DND-41 (cell line): Measurements from ENCODE around the gene SLC25A43.
"Not testable (repeated sequence)": the region's sequence is repeated elsewhere in the genome, so short reads cannot be mapped to it uniquely, and the experiment has no call there.

ENCODE experiments used
- ATAC-seq: fragments of 200-7000 bp; cut with Tn5 transposase; 3 replicates; pipeline ENCODE4 v1.9.1; 2021; ENCODE audit warnings: low read depth; ENCODE audit not compliant: insufficient read depth
- DNase-seq: peaks from one replicate; pipeline ENCODE4 v3.0.0-alpha.2; 2020
- H2AFZ ChIP-seq: 2 replicates; pipeline ENCODE4 v1.6.0; 2012; ENCODE audit warnings: low read depth, low read length
- H3K27ac ChIP-seq: 2 replicates; pipeline ENCODE4 v1.5.1; 2012; ENCODE audit warnings: low read length, inconsistent platforms
- H3K27me3 ChIP-seq: fragments of 200-600 bp; sonication (generic); 2 replicates; pipeline ENCODE4 v1.6.0; 2012; ENCODE audit warnings: low read length, mild to moderate bottlenecking, inconsistent platforms; ENCODE audit not compliant: insufficient read depth, poor library complexity
- H3K36me3 ChIP-seq: 2 replicates; pipeline ENCODE4 v1.5.1; 2012; ENCODE audit warnings: low read length, inconsistent platforms; ENCODE audit not compliant: insufficient read depth
- H3K4me1 ChIP-seq: 2 replicates; pipeline ENCODE4 v1.5.1; 2012; ENCODE audit warnings: mild to moderate bottlenecking, low read length; ENCODE audit not compliant: insufficient read depth
- H3K4me2 ChIP-seq: 2 replicates; pipeline ENCODE4 v1.6.0; 2012; ENCODE audit warnings: mild to moderate bottlenecking, moderate library complexity, low read length, inconsistent platforms; ENCODE audit not compliant: insufficient read depth
- H3K4me3 ChIP-seq, 2 experiments: fragments of 200-600 bp in 1 of 2; shearing (Covaris generic) in 1 of 2; 2 replicates each; pipeline ENCODE4 v1.5.1; 2012 to 2016; ENCODE audit warnings: inconsistent platforms in 2 of 2, low read length in 2 of 2, mild to moderate bottlenecking in 2 of 2, low read depth in 1 of 2, moderate library complexity in 1 of 2
- H3K79me2 ChIP-seq: 2 replicates; pipeline ENCODE4 v1.6.0; 2012; ENCODE audit warnings: low read length, inconsistent platforms; ENCODE audit not compliant: insufficient read depth
- H3K9ac ChIP-seq: 2 replicates; pipeline ENCODE4 v1.6.0; 2012; ENCODE audit warnings: low read depth, mild to moderate bottlenecking, inconsistent platforms, low read length, moderate library complexity
- H3K9me3 ChIP-seq: 2 replicates; pipeline ENCODE4 v1.5.1; 2012; ENCODE audit warnings: low read length, moderate library complexity, mild to moderate bottlenecking, inconsistent platforms; ENCODE audit not compliant: insufficient read depth, severe bottlenecking
- H4K20me1 ChIP-seq: 2 replicates; pipeline ENCODE4 v1.6.0; 2012; ENCODE audit warnings: low read length; ENCODE audit not compliant: insufficient read depth
- EZH2 ChIP-seq: IDR thresholded peaks from 3 replicates; pipeline ENCODE4 v1.6.1; 2012; ENCODE audit warnings: borderline replicate concordance, low read depth, mild to moderate bottlenecking, moderate library complexity, low read length, inconsistent platforms; ENCODE audit not compliant: severe bottlenecking
- TF ChIP-seq, protein P1 (sequence below): IDR thresholded peaks from 2 replicates; pipeline ENCODE4 v1.5.1; 2012; ENCODE audit warnings: borderline replicate concordance, low read length, moderate library complexity, mild to moderate bottlenecking; ENCODE audit not compliant: poor library complexity, severe bottlenecking; ENCODE audit errors: extremely low read depth

SLC25A43 gene

DNA sequence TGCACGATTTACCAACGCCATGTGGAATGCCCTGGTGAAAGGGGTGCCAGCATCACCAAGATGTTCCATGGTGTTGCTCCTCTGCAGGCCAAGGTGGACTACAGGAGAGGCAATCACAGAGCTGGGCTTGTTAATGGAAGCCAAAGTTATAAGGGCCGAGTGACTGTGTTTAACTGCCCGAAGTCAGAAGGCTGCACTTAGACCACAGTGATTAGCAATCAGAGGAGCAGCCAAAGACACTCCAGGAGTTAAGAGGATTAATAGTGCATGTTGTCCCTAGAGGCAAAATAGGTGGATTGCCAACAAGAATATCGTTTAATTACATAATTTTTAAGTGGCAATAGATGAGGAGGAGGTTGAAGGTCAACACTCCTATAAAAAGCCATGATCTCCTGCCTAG is 22.8 kb upstream of the SLC25A43 start:
- Histone ChIP-seq H3K4me1 (no peaks in the 10 kb centered on the region), H3K36me3 (no peaks in the 10 kb centered on the region), H3K27me3 (no peaks in the 10 kb centered on the region), H3K9me3 (no peaks in the 10 kb centered on the region), H3K9ac (no peak overlapping the region), H2AFZ (no peak overlapping the region), H3K4me2 (no peak overlapping the region), H3K79me2 (no peaks in the 10 kb centered on the region), H3K27ac (no peak overlapping the region), H3K4me3 (no peak overlapping the region), H4K20me1 (no peaks in the 10 kb centered on the region)
- ATAC-seq (no peak), DNase-seq (no peak)
- no peak for TF ChIP-seq EZH2
- TF ChIP-seq, protein P1, sequence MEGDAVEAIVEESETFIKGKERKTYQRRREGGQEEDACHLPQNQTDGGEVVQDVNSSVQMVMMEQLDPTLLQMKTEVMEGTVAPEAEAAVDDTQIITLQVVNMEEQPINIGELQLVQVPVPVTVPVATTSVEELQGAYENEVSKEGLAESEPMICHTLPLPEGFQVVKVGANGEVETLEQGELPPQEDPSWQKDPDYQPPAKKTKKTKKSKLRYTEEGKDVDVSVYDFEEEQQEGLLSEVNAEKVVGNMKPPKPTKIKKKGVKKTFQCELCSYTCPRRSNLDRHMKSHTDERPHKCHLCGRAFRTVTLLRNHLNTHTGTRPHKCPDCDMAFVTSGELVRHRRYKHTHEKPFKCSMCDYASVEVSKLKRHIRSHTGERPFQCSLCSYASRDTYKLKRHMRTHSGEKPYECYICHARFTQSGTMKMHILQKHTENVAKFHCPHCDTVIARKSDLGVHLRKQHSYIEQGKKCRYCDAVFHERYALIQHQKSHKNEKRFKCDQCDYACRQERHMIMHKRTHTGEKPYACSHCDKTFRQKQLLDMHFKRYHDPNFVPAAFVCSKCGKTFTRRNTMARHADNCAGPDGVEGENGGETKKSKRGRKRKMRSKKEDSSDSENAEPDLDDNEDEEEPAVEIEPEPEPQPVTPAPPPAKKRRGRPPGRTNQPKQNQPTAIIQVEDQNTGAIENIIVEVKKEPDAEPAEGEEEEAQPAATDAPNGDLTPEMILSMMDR, result no peak

GRCh38 chrX:119381349-119381944 is 17.7 kb upstream of the SLC25A43 start:
- TF ChIP-seq, protein P1, result no peak
- no peak for TF ChIP-seq EZH2
- no peaks in the 10 kb centered on the region for H3K79me2 ChIP-seq
- H4K20me1 ChIP-seq, result no peaks in the 10 kb centered on the region
- no peak overlapping the region for H3K4me2 ChIP-seq
- no peaks in the 10 kb centered on the region for H3K27me3 ChIP-seq
- no peak overlapping the region for H3K4me3 ChIP-seq
- H3K9ac ChIP-seq, result no peak overlapping the region
- no peaks in the 10 kb centered on the region for H3K4me1 ChIP-seq
- ATAC-seq (no peak), DNase-seq (no peak)
- H3K27ac ChIP-seq, result no peak overlapping the region
- no peaks in the 10 kb centered on the region for H3K36me3 ChIP-seq
- H2AFZ ChIP-seq, result no peak overlapping the region
- no peaks in the 10 kb centered on the region for H3K9me3 ChIP-seq

GRCh38 chrX:119382606-119383005 is 16.5 kb upstream of the SLC25A43 start:
- no peaks in the 10 kb centered on the region for H3K9me3 ChIP-seq
- H3K9ac ChIP-seq, result no peak overlapping the region
- TF ChIP-seq, protein P1, result no peak
- no peak for TF ChIP-seq EZH2
- H2AFZ ChIP-seq, result no peak overlapping the region
- no peak for ATAC-seq
- H3K27me3 ChIP-seq, result no peaks in the 10 kb centered on the region
- H3K4me3 ChIP-seq, result no peak overlapping the region
- no peaks in the 10 kb centered on the region for H4K20me1 ChIP-seq
- no peaks in the 10 kb centered on the region for H3K4me1 ChIP-seq
- H3K79me2 ChIP-seq, result no peaks in the 10 kb centered on the region
- no peak overlapping the region for H3K27ac ChIP-seq
- H3K36me3 ChIP-seq, result no peaks in the 10 kb centered on the region
- no peak for DNase-seq
- no peak overlapping the region for H3K4me2 ChIP-seq

GRCh38 chrX:119386685-119387084 is 12.5 kb upstream of the SLC25A43 start:
- not testable (repeated sequence) for H3K79me2 ChIP-seq, H3K36me3 ChIP-seq, H3K4me2 ChIP-seq, H3K9ac ChIP-seq, H3K4me1 ChIP-seq, H4K20me1 ChIP-seq, H3K4me3 ChIP-seq, H3K27ac ChIP-seq, H3K27me3 ChIP-seq, DNase-seq, H2AFZ ChIP-seq, ATAC-seq, H3K9me3 ChIP-seq

DNA sequence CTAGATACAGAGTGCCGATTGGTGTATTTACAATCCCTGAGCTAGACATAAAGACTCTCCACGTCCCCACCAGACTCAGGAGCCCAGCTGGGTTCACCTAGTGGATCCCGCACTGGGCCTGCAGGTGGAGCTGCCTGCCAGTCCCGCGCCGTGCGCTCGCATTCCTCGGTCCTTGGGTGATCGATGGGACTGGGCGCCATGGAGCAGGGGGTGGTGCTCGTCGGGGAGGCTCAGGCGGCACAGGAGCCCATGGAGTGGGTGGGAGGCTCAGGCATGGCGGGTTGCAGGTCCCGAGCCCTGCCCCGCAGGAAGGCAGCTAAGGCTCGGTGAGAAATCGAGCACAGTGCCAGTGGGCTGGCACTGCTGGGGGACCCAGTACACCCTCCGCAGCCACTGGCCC is 11.7 kb upstream of the SLC25A43 start:
- not testable (repeated sequence) for H3K9ac ChIP-seq, H3K4me3 ChIP-seq, H3K79me2 ChIP-seq, H3K27ac ChIP-seq, H4K20me1 ChIP-seq, ATAC-seq, H3K27me3 ChIP-seq, H2AFZ ChIP-seq, H3K4me1 ChIP-seq, DNase-seq, H3K36me3 ChIP-seq, H3K9me3 ChIP-seq, H3K4me2 ChIP-seq
